GM18868 (cell line): ENCODE measurements around the gene LRIT1.

Experiments
- ATAC-seq: cut with Tn5 transposase; IDR thresholded peaks from one replicate; pipeline ENCODE4 v1.9.1; 2021; ENCODE audit warnings: mild to moderate bottlenecking, moderate library complexity; ENCODE audit not compliant: unreplicated experiment

The LRIT1 gene

GRCh38 chr10:84256510-84257342 lies 15.4 kb upstream of the LRIT1 start:
- peak; percentile 79 for ATAC-seq

- ATAC-seq: no peak
These were observed 13.5 kb upstream of the LRIT1 start for GRCh38 chr10:84254552-84255478.

GRCh38 chr10:84248794-84249193 lies 7.4 kb upstream of the LRIT1 start:
- ATAC-seq: no peak

DNA sequence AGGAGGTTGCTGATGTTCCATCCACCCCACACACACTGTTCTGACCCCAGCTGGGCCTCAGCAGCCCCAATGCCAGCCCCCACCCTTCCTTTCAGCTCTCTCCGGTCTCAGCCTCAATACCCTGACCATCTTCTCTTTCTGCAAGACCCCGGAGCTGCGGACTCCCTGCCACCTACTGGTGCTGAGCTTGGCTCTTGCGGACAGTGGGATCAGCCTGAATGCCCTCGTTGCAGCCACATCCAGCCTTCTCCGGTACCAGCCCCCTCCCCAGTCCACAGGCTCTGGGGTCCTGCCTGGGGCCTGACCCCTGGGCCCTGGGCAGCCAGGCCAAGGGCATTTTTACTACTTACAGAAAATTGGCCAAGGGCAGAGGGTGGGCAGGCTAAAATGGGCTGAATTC lies 6.2 kb upstream of the LRIT1 start:
- ATAC-seq: no peak

- ATAC-seq: no peak
These were observed 3.4 kb upstream of the LRIT1 start, which contains the start of gene RGR for GRCh38 chr10:84244651-84245270. Gene RGR, plus strand, starts transcription at chr10:84245053. Its CDS starts 38 bp downstream, at chr10:84245091.

GRCh38 chr10:84243759-84244158 lies 2.4 kb upstream of the LRIT1 start:
- ATAC-seq: no peak

GRCh38 chr10:84238909-84239308 lies 2.4 kb downstream of the LRIT1 start:
- no peak for ATAC-seq

DNA sequence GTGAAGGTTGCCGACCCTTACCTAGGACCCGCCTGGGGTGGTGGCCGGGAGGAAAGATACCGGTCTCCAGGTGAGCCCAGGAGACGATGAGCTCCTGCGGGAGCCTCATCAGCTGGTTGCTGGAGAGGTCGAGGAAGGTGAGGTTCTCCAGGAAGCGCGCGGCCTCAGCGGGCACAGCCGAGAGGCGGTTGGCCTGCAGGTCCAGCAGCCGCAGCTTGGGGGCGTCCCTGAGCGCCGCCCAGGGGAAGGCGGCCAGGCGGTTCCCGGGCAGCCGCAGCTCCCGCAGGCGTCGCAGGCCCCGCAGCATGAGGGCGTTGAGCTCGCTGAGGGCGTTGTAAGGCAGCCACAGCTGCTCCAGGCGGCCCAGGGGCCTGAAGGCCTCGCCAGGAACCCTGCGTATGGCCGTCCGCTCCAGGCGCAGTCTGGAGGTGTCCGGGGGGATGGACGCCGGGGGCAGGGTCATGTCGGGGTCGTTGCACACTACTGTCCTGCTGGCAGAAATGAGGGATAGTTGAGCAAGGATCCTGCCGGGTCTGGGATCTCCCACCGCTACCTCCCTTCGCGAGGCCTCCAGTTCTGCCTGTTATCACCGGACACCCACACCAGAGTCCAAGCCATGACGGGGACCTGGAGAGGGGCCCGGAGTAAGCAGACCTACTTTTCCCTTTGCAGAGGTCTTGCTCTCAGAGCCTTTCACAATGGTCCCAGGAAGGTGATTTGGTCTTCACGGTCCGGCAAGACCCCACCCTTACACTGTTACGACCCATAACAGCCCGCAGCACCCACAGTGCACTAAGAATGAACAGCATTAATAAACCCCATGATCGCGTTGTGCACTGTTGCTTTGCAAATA lies 3.9 kb downstream of the LRIT1 start:
- ATAC-seq: no peak

GRCh38 chr10:84236807-84237198 lies 4.5 kb downstream of the LRIT1 start:
- ATAC-seq: no peak

DNA sequence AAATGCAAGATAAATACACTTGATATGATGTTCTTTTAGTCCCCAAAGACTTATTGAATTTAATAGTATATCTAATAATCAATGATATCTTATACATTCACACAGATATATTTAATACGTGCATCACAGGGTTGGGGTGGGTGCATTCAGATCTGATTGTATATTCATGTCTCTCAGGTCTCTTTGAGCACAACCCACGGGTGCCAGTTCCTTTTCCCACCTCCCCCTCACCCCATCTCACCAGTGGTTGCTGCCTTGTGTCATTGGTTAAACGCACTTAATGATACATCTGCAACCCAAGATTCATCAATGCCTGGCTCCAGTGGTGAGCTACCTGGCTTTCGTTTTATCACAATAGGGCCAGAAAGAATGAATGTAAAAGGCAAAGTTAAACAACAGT lies 6.2 kb downstream of the LRIT1 start:
- ATAC-seq: no peak

DNA sequence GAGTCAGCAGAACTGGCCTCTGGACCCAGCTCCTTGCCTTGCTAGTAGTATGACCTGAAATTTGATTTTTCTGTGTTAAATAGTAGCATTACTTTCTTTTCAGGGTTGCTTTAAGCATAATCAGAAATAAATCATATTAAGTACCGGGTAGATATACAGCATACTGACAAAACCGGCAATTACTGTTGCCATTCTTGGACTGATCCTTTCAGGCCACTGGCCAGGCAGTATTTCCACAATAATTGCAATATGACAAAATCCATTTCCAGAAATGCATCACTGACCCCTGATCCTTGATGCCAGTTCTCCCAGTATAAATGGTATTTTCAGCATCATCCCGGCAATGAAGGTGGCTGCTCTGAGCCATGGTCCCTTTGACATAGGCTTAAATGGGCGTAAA lies 6.9 kb downstream of the LRIT1 start:
- no peak for ATAC-seq

DNA sequence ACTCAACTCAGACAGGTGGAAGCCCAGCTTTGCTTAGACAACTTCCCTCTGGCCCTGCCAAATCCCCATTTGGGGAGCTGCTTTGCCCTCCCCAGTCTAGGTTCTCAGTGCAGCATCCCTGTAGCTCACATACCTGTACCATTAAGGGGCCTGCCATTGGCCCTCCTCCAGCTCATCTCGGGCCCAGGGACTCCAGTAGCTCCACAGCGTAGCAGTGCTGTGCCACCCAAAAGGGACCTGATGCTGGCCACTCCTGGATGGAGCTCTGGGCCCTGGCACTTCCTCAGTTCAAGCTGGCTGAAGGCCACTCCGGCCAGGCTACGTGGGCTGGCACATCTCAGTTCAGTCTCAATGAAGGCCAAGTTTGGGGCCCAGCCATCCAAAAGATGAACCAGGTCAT lies 7.4 kb downstream of the LRIT1 start:
- no peak for ATAC-seq

DNA sequence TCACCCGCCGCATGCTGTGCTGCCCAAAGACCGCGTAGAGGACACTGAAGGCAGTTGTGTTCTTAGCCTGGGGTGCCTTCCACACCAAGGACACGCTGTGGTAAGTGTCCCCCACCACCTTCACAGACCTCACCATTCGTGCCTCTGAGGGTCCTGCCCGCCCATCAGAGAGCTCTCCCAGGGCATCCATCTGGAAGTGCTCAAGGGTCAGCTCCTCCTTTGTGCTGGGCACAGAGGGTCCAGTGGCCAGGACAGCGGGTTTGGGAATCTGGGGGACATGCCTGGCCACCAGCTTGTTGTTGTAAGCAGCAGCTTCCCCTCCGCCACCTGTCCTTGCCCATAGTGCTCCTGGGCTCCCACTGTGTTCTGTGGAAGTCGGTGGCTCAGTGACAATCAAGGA lies 9.0 kb downstream of the LRIT1 start:
- ATAC-seq: no peak

DNA sequence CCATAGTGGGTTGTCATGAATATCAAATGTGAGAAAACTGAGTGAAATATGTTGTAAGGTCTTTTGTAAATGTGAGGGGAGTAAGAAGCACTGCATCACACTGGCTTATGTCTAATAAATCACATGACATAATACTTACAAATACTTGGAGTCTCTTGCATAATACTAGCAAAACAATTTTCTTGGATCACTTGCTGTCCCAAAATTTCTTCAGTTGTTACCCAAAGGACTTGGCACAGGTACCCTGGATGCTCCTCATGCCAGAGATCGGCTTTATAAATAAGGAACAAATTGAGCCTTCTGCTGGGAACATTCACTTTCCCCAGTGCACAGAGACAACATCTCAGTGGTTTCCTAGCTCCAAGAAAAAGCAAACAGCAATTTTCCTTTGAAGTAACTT lies 11.0 kb downstream of the LRIT1 start:
- no peak for ATAC-seq

- ATAC-seq: no peak
These were observed 13.5 kb downstream of the LRIT1 start for GRCh38 chr10:84227810-84228209.

DNA sequence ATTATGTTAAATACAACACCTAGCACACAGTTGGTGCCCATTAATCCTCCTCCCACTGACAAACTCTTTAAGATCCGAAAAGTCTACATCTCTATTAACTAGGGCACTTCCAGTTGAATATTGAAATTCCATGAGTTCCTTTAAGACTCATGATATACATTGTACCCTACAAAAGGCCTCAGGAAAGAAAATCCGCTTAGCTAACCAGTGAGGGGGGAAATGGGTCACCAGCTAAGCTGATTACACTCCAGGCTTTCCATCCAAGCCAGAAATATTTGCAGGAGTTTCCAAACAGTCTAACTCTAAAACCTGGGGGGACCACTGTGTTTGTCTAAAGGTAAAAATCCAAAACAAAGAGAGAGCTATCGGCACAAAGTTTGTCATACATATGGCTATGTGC lies 14.7 kb downstream of the LRIT1 start:
- no peak for ATAC-seq

DNA sequence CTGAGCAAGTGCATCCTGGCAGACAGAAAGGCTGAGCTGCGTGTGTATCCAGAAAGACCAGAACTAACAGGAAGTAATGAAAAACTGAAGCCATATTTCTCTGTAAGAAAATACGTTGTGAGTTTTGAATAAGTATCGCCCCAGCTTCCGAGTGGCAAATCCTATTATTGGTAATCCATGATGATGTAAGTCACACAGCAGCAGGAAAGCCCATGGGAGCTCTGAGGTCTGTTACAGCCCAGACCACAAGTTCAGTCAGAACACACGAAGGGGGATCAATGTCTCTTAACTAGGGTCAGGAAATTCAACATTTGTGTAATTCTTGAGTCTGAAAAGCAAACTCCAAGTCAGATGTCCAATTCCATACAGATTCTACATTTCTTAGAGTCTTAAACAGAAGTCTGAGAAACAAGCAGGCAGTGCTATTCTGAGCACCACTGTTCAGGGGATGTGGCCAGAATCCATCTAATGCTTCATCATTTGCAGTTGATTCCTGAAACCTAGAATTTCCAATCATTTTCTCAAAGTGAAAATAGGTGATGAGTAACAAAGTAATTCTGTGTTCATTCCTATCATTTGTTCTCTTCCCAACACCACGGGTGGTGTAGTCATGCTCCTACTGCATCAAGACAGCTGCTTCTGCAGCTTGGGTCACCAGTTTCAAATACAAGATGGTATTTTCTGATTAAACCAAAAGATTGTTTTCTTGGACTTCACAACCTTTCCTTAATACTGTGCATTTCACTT lies 15.7 kb downstream of the LRIT1 start, which contains the start of gene LRIT2:
Gene LRIT2, minus strand, starts transcription at position 118 of the 747 bp plus-strand sequence. Its CDS starts 24 bp downstream, at position 94.
- ATAC-seq: no peak

- ATAC-seq: no peak
These were observed 16.8 kb downstream of the LRIT1 start for GRCh38 chr10:84224411-84225028.

GRCh38 chr10:84221916-84222315 lies 19.4 kb downstream of the LRIT1 start:
- ATAC-seq: no peak
